Measurements from ENCODE around the gene CARD11. TPM values are rescaled to one million over a fixed set of nuclear protein-coding genes. Genes with fewer than 3 reads are reported as not detected.

Gene CARD11
- total RNA-seq, 2 donors from 2014 or later: 0.87 to 2.4 TPM

- Histone ChIP-seq H3K36me3 (no peaks in the 10 kb centered on the region), H3K9me3 (no peaks in the 10 kb centered on the region), H3K27ac (no peak overlapping the region), H3K27me3 (replicated peaks; ENCODE audit: insufficient read depth) (no peaks in the 10 kb centered on the region), H3K4me3 (no peak overlapping the region), H3K4me1 (replicated peaks) (no peaks in the 10 kb centered on the region)
- WGBS: 93% methylated on average over 35 of the region's 35 CpGs
- intact Hi-C loops (cut with DNase I): no loop called here
- DNase-seq (ENCODE audit: low spot score): no peak
- TF ChIP-seq POLR2A (IDR thresholded peaks at IDR 0.05): no peak
- no peak for TF ChIP-seq POLR2AphosphoS5 (IDR thresholded peaks at IDR 0.05)
- TF ChIP-seq CTCF (IDR thresholded peaks at IDR 0.05): no peak
Observed at GRCh38 chr7:2943851-2944601, 99.6 kb downstream of the CARD11 start.

- TF ChIP-seq CTCF (IDR thresholded peaks at IDR 0.05) (no peak), POLR2AphosphoS5 (IDR thresholded peaks at IDR 0.05) (no peak), POLR2A (IDR thresholded peaks at IDR 0.05) (no peak)
- H3K9me3 ChIP-seq: no peaks in the 10 kb centered on the region
- no peaks in the 10 kb centered on the region for H3K36me3 ChIP-seq
- intact Hi-C loops (cut with DNase I): no loop called here
- 66% methylated on average over 12 of the region's 12 CpGs for WGBS
- H3K4me3 ChIP-seq: no peak overlapping the region
- H3K27me3 ChIP-seq (replicated peaks; ENCODE audit: insufficient read depth): no peaks in the 10 kb centered on the region
- no peak overlapping the region for H3K27ac ChIP-seq
- no peaks in the 10 kb centered on the region for H3K4me1 ChIP-seq (replicated peaks)
- DNase-seq (ENCODE audit: low spot score): no peak
Observed at GRCh38 chr7:2941216-2941859, 102.3 kb downstream of the CARD11 start.

DNA sequence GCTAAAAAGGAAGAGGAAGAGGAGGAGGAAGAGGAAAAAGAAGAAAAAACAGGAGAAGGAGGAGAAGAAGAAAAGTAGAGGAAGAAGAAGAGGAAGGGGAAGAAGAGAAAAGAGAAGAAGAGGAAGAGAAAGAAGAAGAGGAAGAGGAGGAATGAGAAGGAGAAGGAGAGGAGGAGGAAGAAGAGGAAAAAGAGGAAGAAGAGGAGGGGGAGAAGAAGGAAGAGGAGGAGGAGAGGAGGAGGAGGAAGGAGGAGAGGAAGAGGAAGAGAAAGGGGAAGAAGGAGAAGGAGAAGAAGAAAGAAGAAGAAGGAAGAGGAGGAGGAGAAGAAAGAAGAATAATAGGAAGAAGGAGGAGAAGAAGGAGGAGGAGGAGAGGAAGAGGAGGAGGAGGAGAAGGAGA, 103.2 kb downstream of the CARD11 start:
- Histone ChIP-seq H3K27me3 (replicated peaks; ENCODE audit: insufficient read depth) (no peaks in the 10 kb centered on the region), H3K36me3 (no peaks in the 10 kb centered on the region), H3K4me1 (replicated peaks) (no peaks in the 10 kb centered on the region), H3K4me3 (no peak overlapping the region), H3K9me3 (no peaks in the 10 kb centered on the region), H3K27ac (no peak overlapping the region)
- TF ChIP-seq CTCF (IDR thresholded peaks at IDR 0.05) (no peak), POLR2AphosphoS5 (IDR thresholded peaks at IDR 0.05) (no peak), POLR2A (IDR thresholded peaks at IDR 0.05) (no peak)
- no peak for DNase-seq (ENCODE audit: low spot score)
- intact Hi-C loops (cut with DNase I): no loop called here

DNA sequence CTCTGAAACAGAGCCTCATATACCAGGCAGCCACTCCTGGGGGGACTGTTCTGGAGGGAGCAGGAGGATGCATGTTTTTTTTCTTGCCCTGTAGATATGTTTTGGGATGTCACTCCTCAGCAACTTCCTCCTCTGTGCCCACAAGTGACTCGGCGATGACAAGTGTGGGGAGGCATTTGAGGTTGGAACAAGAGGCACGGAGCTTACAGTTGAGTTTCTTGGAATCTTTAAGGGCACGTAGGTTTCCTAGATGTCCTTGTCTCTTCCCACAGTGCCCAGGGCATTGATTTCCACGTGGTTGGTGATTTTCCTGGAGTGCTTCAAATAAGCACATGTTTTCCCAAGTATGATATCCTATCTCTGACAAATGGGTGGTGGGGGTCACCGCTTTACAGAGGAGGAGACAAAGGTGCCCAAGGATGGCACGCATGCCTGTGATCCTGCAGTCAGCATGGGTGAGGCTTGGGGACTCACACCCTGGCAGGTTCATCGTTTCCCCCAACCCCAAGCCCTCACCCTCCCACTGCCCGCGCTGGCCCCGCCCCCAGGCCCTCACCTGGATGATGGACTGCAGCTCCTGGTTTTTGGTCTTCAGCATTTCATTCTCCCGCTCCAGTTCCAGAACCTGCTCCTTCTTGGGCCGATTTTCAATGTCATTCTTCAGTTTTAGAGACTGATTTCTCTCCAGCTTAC, 104.3 kb downstream of the CARD11 start:
- intact Hi-C loops (cut with DNase I): no loop called here
- H3K27ac ChIP-seq: no peak overlapping the region

More for the DNA sequence above, 104.3 kb downstream of the CARD11 start:
- 86% methylated on average over 13 of the region's 13 CpGs for WGBS
- DNase-seq (ENCODE audit: low spot score): no peak
- Histone ChIP-seq H3K4me1 (replicated peaks) (no peaks in the 10 kb centered on the region), H3K9me3 (no peaks in the 10 kb centered on the region), H3K27me3 (replicated peaks; ENCODE audit: insufficient read depth) (no peaks in the 10 kb centered on the region), H3K4me3 (no peak overlapping the region), H3K36me3 (no peaks in the 10 kb centered on the region)
- TF ChIP-seq CTCF (IDR thresholded peaks at IDR 0.05) (no peak), POLR2AphosphoS5 (IDR thresholded peaks at IDR 0.05) (no peak), POLR2A (IDR thresholded peaks at IDR 0.05) (no peak)
